B cell (primary cell): ENCODE measurements around the gene MC5R. TPM values are rescaled to one million over a fixed set of nuclear protein-coding genes. Genes with fewer than 3 reads are reported as not detected.

ENCODE experiments used
- ATAC-seq: fragments of 200-7000 bp; cut with Tn5 transposase; one replicate; pipeline ENCODE4 v1.10.0; 2021; ENCODE audit warnings: low read depth, mild to moderate bottlenecking, moderate number of reproducible peaks, moderate library complexity
- CTCF ChIA-PET: fragments of 350-600 bp; sonication (Branson Sonifier 250); formaldehyde crosslinking; loops from one replicate; lab custom pipeline; 2021; ENCODE audit warnings: antibody characterized with exemption, inconsistent platforms; lab: Charles Lee
- POLR2A ChIA-PET: fragments of 350-600 bp; sonication (Branson Sonifier 250); formaldehyde crosslinking; loops from one replicate; lab custom pipeline; 2021; ENCODE audit warnings: antibody characterized with exemption; lab: Charles Lee
- DNase-seq: peaks from one replicate; pipeline ENCODE4 v3.0.0; 2013
- H2AFZ ChIP-seq: 2 replicates; pipeline ENCODE4 v1.6.1; 2012; ENCODE audit warnings: mild to moderate bottlenecking, low read depth, low read length; ENCODE audit not compliant: insufficient read depth, poor library complexity, severe bottlenecking
- H3K27ac ChIP-seq, 2 donors: 1 replicate in 1 of 2; 2 replicates in 1 of 2; pipeline ENCODE4 v1.5.1; 2012 to 2013; ENCODE audit warnings: low read length in 2 of 2, mild to moderate bottlenecking in 2 of 2, moderate library complexity in 1 of 2
- H3K27me3 ChIP-seq, 4 experiments: fragments of 200-600 bp in 1 of 4; sonication (generic) in 1 of 4; replicated peaks in 1 of 4; 1 replicate in 2 of 4; 2 replicates in 2 of 4; pipeline versions ENCODE4 v1.6.1 to v1.7.0; 2013 to 2016; ENCODE audit warnings: low read length in 3 of 4, mild to moderate bottlenecking in 2 of 4, mixed read lengths in 1 of 4, moderate library complexity in 1 of 4; ENCODE audit not compliant: insufficient read depth in 4 of 4, control insufficient read depth in 3 of 4; ENCODE audit errors: control extremely low read depth in 1 of 4
- H3K36me3 ChIP-seq, 2 experiments: replicated peaks in 1 of 2; 1 replicate in 1 of 2; 2 replicates in 1 of 2; pipeline versions ENCODE4 v1.6.1 to v1.7.1; 2013; ENCODE audit warnings: low read length in 1 of 2; ENCODE audit not compliant: insufficient read depth in 2 of 2, control insufficient read depth in 1 of 2; ENCODE audit errors: control extremely low read depth in 1 of 2, extremely low read depth in 1 of 2
- H3K4me1 ChIP-seq, 2 donors: fragments of 200-600 bp in 1 of 2; sonication (generic) in 1 of 2; 1 replicate in 1 of 2; 2 replicates in 1 of 2; pipeline versions ENCODE4 v1.5.1 to v1.6.1; 2013 to 2017; ENCODE audit warnings: low read length in 2 of 2; ENCODE audit not compliant: control insufficient read depth in 2 of 2, insufficient read depth in 2 of 2
- H3K4me2 ChIP-seq: replicated peaks from 2 replicates; pipeline ENCODE3; 2012; ENCODE audit warnings: mild to moderate bottlenecking, low read depth, low read length; ENCODE audit not compliant: poor library complexity, severe bottlenecking
- H3K4me3 ChIP-seq, 5 experiments: fragments of 200-600 bp in 1 of 5; sonication (generic) in 1 of 5; 1 replicate in 3 of 5; 2 replicates in 2 of 5; pipeline versions ENCODE4 v1.5.1 to v1.7.0; 2011 to 2016; ENCODE audit warnings: low read length in 4 of 5, mild to moderate bottlenecking in 4 of 5, low read depth in 2 of 5, control low read depth in 1 of 5, moderate library complexity in 1 of 5; ENCODE audit not compliant: insufficient read depth in 1 of 5; ENCODE audit errors: control extremely low read depth in 1 of 5, extremely low read depth in 1 of 5
- H3K79me2 ChIP-seq: fragments of 200-600 bp; sonication (generic); one replicate; pipeline ENCODE4 v1.6.0; 2016; ENCODE audit warnings: low read length; ENCODE audit not compliant: control insufficient read depth, insufficient read depth
- H3K9ac ChIP-seq: fragments of 200-600 bp; sonication (generic); 2 replicates; pipeline ENCODE4 v1.6.1; 2017; ENCODE audit warnings: mild to moderate bottlenecking, low read length, moderate library complexity
- H3K9me3 ChIP-seq, 3 donors: one replicate each; pipeline versions ENCODE4 v1.6.1 to v1.7.1; 2013; ENCODE audit warnings: low read length in 2 of 3; ENCODE audit not compliant: control insufficient read depth in 2 of 3, insufficient read depth in 1 of 3; ENCODE audit errors: control extremely low read depth in 1 of 3
- H4K20me1 ChIP-seq: 2 replicates; pipeline ENCODE4 v1.6.0; 2012; ENCODE audit warnings: mild to moderate bottlenecking, low read length; ENCODE audit not compliant: insufficient read depth, control insufficient read depth, poor library complexity, severe bottlenecking
- H3K27ac Mint-ChIP-seq: one replicate; pipeline ENCODE4 v1.8.0; 2021; ENCODE audit warnings: mixed read lengths
- H3K27me3 Mint-ChIP-seq: one replicate; pipeline ENCODE4 v1.8.0; 2021; ENCODE audit warnings: mixed read lengths
- H3K4me1 Mint-ChIP-seq: one replicate; pipeline ENCODE4 v1.8.0; 2021; ENCODE audit warnings: mixed read lengths
- H3K4me3 Mint-ChIP-seq: one replicate; pipeline ENCODE4 v1.8.0; 2021; ENCODE audit warnings: mixed read lengths
- H3K9me3 Mint-ChIP-seq: one replicate; pipeline ENCODE4 v1.8.0; 2022; ENCODE audit warnings: mixed read lengths; ENCODE audit not compliant: insufficient read depth
- CTCF ChIP-seq: fragments of 200-600 bp; IDR thresholded peaks from one replicate; pipeline ENCODE4 v1.8.0; 2022; ENCODE audit warnings: antibody characterized with exemption, mild to moderate bottlenecking
- EZH2 ChIP-seq: IDR thresholded peaks from 2 replicates; pipeline ENCODE4 v1.6.1; 2012; ENCODE audit warnings: borderline replicate concordance, low read depth, mild to moderate bottlenecking, moderate library complexity, low read length; ENCODE audit not compliant: insufficient read depth, poor library complexity, severe bottlenecking
- WGBS: methylation state at CpG from one replicate; pipeline ENCODE4 v1.1.5; 2013; ENCODE audit warnings: missing lambda C conversion rate; ENCODE audit not compliant: insufficient coverage; 5-methylcytosine and 5-hydroxymethylcytosine counted together
- intact Hi-C: fragments of 100-400 bp; cut with micrococcal nuclease; formaldehyde crosslinking; loops from one replicate; pipeline ENCODE4 v1.10.0; 2022
- polyA plus RNA-seq: library from polyadenylated mRNA; depleted of rRNA; stranded (reverse); fragments of >200 nt; gene quantifications from 2 replicates; pipeline ENCODE4 v1.2.3, GENCODE V29; 2012
- total RNA-seq, 2 donors: library from RNA; stranded (reverse); fragments of 120-200 nt in 1 of 2; gene quantifications; 1 replicate in 1 of 2; 2 replicates in 1 of 2; pipeline versions ENCODE4 v1.2.3 to v1.2.4, GENCODE V29; 2013 to 2022

MC5R gene
- total and polyA plus RNA-seq, 2 donors (not counting 1 experiment from before 2014, with no cell fraction given) = not detected

- Mint-ChIP-seq H3K9me3 (no peaks in the 10 kb centered on the region), H3K27ac (no peak overlapping the region), H3K4me1 (no peaks in the 10 kb centered on the region), H3K27me3 (peaks cover 57% of the 10 kb centered on the region), H3K4me3 (no peak overlapping the region)
- H3K4me2 ChIP-seq = no peak overlapping the region
- no peak overlapping the region for H3K4me3 ChIP-seq
- H3K27ac ChIP-seq = no peak overlapping the region
- peaks cover 0 to under 1% (median 0%) of the 10 kb centered on the region in 4 experiments for H3K27me3 ChIP-seq
- H3K9ac ChIP-seq = no peak overlapping the region
- ATAC-seq (no peak), DNase-seq (no peak)
- no peaks in the 10 kb centered on the region for H3K79me2 ChIP-seq
- peaks cover 0 to 2% (median 0%) of the 10 kb centered on the region in 3 donors for H3K9me3 ChIP-seq
- ChIA-PET POLR2A (no interaction called here), CTCF (interaction anchor here (1.5 kb wide), 1 partner anchor 18 kb away, joined by 4 read pairs; no protein-coding TSS in a partner anchor)
- no peak for TF ChIP-seq EZH2
- no peak for TF ChIP-seq CTCF
- H2AFZ ChIP-seq = no peak overlapping the region
- WGBS = 88% methylated on average over 11 of the region's 11 CpGs
- H4K20me1 ChIP-seq = no peaks in the 10 kb centered on the region
- H3K4me1 ChIP-seq = no peaks in the 10 kb centered on the region
- H3K36me3 ChIP-seq = no peaks in the 10 kb centered on the region
- intact Hi-C loops = no loop called here
Measured at GRCh38 chr18:13831864-13832508, 8.0 kb downstream of the MC5R start.

- Mint-ChIP-seq H3K4me1 (no peaks in the 10 kb centered on the region), H3K9me3 (no peaks in the 10 kb centered on the region), H3K27me3 (peaks cover 36% of the 10 kb centered on the region), H3K4me3 (no peak overlapping the region), H3K27ac (no peak overlapping the region)
- Histone ChIP-seq H3K4me2 (no peak overlapping the region), H3K36me3 (no peaks in the 10 kb centered on the region), H3K79me2 (no peaks in the 10 kb centered on the region), H3K9ac (no peak overlapping the region), H4K20me1 (no peaks in the 10 kb centered on the region), H3K4me3 (no peak overlapping the region), H3K9me3 (peaks cover 0 to 6% (median 0%) of the 10 kb centered on the region in 3 donors), H3K27me3 (no peaks in the 10 kb centered on the region), H3K4me1 (no peaks in the 10 kb centered on the region), H3K27ac (no peak overlapping the region), H2AFZ (no peak overlapping the region)
- ATAC-seq = no peak
- ChIA-PET CTCF (no interaction called here), POLR2A (no interaction called here)
- 92% methylated on average over 2 of the region's 8 CpGs for WGBS
- DNase-seq = no peak
- intact Hi-C loops = no loop called here
- TF ChIP-seq CTCF (no peak), EZH2 (no peak)
Measured at GRCh38 chr18:13834496-13835015, 10.6 kb downstream of the MC5R start.
